ENCODE results near the gene C12orf42.

The C12orf42 gene

GRCh38 chr12:103317220-103317619, 178.5 kb downstream of the C12orf42 start:
- Histone ChIP-seq H3K9ac (ENCODE audit: low read length) (no peak overlapping the region), H3K79me2 (ENCODE audit: insufficient read depth, low read length) (no peaks in the 10 kb centered on the region), H3K9me3 (ENCODE audit: insufficient read depth, low read length) (no peaks in the 10 kb centered on the region), H4K20me1 (ENCODE audit: low read depth, low read length) (no peaks in the 10 kb centered on the region), H3K4me2 (ENCODE audit: low read depth, low read length, poor library complexity, severe bottlenecking) (no peak overlapping the region), H2AFZ (ENCODE audit: low read depth, low read length, severe bottlenecking) (no peak overlapping the region), H3K9me2 (replicated peaks; ENCODE audit: insufficient read depth, low read length) (no peaks in the 10 kb centered on the region), H3F3A (ENCODE audit: insufficient read depth) (no peaks in the 10 kb centered on the region), H3K27me3 (ENCODE audit: low read length) (no peaks in the 10 kb centered on the region), H3K36me3 (ENCODE audit: low read length) (no peaks in the 10 kb centered on the region), H3K27ac (ENCODE audit: low read depth, low read length) (no peak overlapping the region), H3K4me3 (ENCODE audit: insufficient read depth, low read length, poor library complexity, severe bottlenecking) (no peak overlapping the region)
- no peak for TF ChIP-seq EZH2phosphoT487 (conservative IDR thresholded peaks at IDR 0.05; ENCODE audit: low read length)
- no peak for TF ChIP-seq CTCF (IDR thresholded peaks at IDR 0.05; ENCODE audit: insufficient read depth, low read length, poor library complexity, severe bottlenecking)

GRCh38 chr12:103314786-103315185, 181.0 kb downstream of the C12orf42 start:
- H3K27me3 ChIP-seq (ENCODE audit: low read length) = no peaks in the 10 kb centered on the region
- H3K4me2 ChIP-seq (ENCODE audit: low read depth, low read length, poor library complexity, severe bottlenecking) = no peak overlapping the region
- TF ChIP-seq CTCF (IDR thresholded peaks at IDR 0.05; ENCODE audit: insufficient read depth, low read length, poor library complexity, severe bottlenecking) (no peak), EZH2phosphoT487 (conservative IDR thresholded peaks at IDR 0.05; ENCODE audit: low read length) (no peak)
- no peak overlapping the region for H3K4me3 ChIP-seq (ENCODE audit: insufficient read depth, low read length, poor library complexity, severe bottlenecking)
- H3K9ac ChIP-seq (ENCODE audit: low read length) = no peak overlapping the region
- H3K9me2 ChIP-seq (replicated peaks; ENCODE audit: insufficient read depth, low read length) = no peaks in the 10 kb centered on the region
- H3K9me3 ChIP-seq (ENCODE audit: insufficient read depth, low read length) = no peaks in the 10 kb centered on the region
- no peaks in the 10 kb centered on the region for H3K36me3 ChIP-seq (ENCODE audit: low read length)
- no peak overlapping the region for H2AFZ ChIP-seq (ENCODE audit: low read depth, low read length, severe bottlenecking)
- no peaks in the 10 kb centered on the region for H3F3A ChIP-seq (ENCODE audit: insufficient read depth)
- no peak overlapping the region for H3K27ac ChIP-seq (ENCODE audit: low read depth, low read length)
- no peaks in the 10 kb centered on the region for H4K20me1 ChIP-seq (ENCODE audit: low read depth, low read length)
- H3K79me2 ChIP-seq (ENCODE audit: insufficient read depth, low read length) = no peaks in the 10 kb centered on the region

- no peak for TF ChIP-seq CTCF (IDR thresholded peaks at IDR 0.05; ENCODE audit: insufficient read depth, low read length, poor library complexity, severe bottlenecking)
- TF ChIP-seq EZH2phosphoT487 (conservative IDR thresholded peaks at IDR 0.05; ENCODE audit: low read length) = no peak
- Histone ChIP-seq H3K9ac (ENCODE audit: low read length) (no peak overlapping the region), H3K36me3 (ENCODE audit: low read length) (no peaks in the 10 kb centered on the region), H4K20me1 (ENCODE audit: low read depth, low read length) (no peaks in the 10 kb centered on the region), H3K9me3 (ENCODE audit: insufficient read depth, low read length) (no peaks in the 10 kb centered on the region), H3K4me2 (ENCODE audit: low read depth, low read length, poor library complexity, severe bottlenecking) (no peak overlapping the region), H3K9me2 (replicated peaks; ENCODE audit: insufficient read depth, low read length) (no peaks in the 10 kb centered on the region), H3K79me2 (ENCODE audit: insufficient read depth, low read length) (no peaks in the 10 kb centered on the region), H3K4me3 (ENCODE audit: insufficient read depth, low read length, poor library complexity, severe bottlenecking) (no peak overlapping the region), H2AFZ (ENCODE audit: low read depth, low read length, severe bottlenecking) (no peak overlapping the region), H3K27me3 (ENCODE audit: low read length) (no peaks in the 10 kb centered on the region), H3F3A (ENCODE audit: insufficient read depth) (no peaks in the 10 kb centered on the region), H3K27ac (ENCODE audit: low read depth, low read length) (no peak overlapping the region)
These were observed 181.9 kb downstream of the C12orf42 start for GRCh38 chr12:103313894-103314293.
